ENCODE results near the gene TBC1D22A. TPM values are rescaled to one million over a fixed set of nuclear protein-coding genes. Genes with fewer than 3 reads are reported as not detected.

Gene TBC1D22A
- total and polyA plus RNA-seq, 10 of the 15 experiments (the other 5 are each of a cell fraction or from before 2014, with no cell fraction given) = 0.63 to 44.7 (median 27.4) TPM

DNA sequence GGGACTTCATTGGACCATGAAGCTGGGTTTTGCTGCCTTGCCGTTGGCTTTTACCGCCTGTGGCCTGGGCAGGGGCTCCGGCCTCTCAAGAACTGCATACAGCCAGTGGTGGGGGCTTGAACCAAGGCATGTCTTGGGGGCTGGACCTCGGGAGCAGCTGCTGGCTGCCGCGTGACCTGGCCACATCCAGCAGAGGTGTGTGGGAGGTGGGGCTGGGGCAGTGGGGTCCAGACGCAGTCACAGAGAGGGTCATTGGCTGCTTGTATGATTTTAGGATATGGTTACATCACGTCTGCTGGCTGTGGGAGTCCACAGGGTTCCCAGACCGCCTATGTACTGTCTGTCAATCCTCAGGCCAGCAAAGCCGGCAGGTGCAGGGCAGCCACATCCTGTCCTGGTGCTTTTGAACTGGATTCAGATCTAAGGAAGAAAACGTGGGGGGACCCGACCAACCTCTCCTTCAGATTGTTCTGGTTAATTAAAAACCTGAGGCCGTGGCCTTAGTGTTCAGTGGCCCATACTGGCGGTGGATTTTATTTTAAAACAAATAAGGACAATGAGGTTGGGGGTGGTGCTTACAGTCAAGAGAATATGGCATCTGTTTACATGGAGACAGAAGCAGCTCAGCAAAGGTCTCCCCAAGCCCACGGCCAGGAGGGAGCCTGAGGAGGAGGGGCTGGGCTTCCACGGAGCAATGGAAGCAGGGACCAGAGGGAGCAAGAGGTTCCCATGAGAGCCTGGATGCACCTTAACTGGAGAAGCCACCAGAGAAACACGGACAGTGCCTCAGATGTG is 426.0 kb downstream of the TBC1D22A start:
- ChIA-PET SMC1A (ENCODE audit: uncharacterized antibody, unreplicated experiment) (no interaction called here), RAD21 (ENCODE audit: unreplicated experiment) (no interaction called here), CTCF (no interaction called here), POLR2A (no interaction called here)
- in situ Hi-C loops (cut with MboI) = no loop called here
- Histone ChIP-seq H3K27me3 (replicated peaks in 1 of 2; ENCODE audit: control insufficient read depth in 2 of 2, insufficient read depth in 2 of 2, low read length in 1 of 2) (no peaks in the 10 kb centered on the region), H4K20me1 (ENCODE audit: control insufficient read depth, insufficient read depth) (no peaks in the 10 kb centered on the region), H3K4me2 (ENCODE audit: control insufficient read depth, insufficient read depth) (no peak overlapping the region), H3K36me3 (ENCODE audit: control insufficient read depth in 2 of 2, insufficient read depth in 2 of 2, low read length in 1 of 2) (no peaks in the 10 kb centered on the region), H3K27ac (ENCODE audit: control insufficient read depth, insufficient read depth) (no peak overlapping the region), H3K79me2 (ENCODE audit: control insufficient read depth, insufficient read depth, low read length) (no peaks in the 10 kb centered on the region), H2AFZ (ENCODE audit: control insufficient read depth, low read depth, low read length) (no peak overlapping the region), H3K4me1 (ENCODE audit: control insufficient read depth, insufficient read depth, low read length) (no peaks in the 10 kb centered on the region), H3K9me3 (replicated peaks; ENCODE audit: control insufficient read depth, insufficient read depth, low read length) (no peaks in the 10 kb centered on the region), H3K9ac (ENCODE audit: control insufficient read depth, insufficient read depth, low read length) (no peak overlapping the region), H3K4me3 (no peak overlapping the region)
- TF ChIP-seq RAD21 (IDR thresholded peaks at IDR 0.05; ENCODE audit: insufficient read depth, low read depth, low read length) (no peak), RAD51 (IDR thresholded peaks at IDR 0.05) (no peak), RBBP5 (conservative IDR thresholded peaks at IDR 0.05) (no peak)
- DNase-seq (ENCODE audit: low read depth, low spot score) (no peak), FAIRE-seq (no peak), ATAC-seq (no peak)
- 50% methylated on average over 17 of the region's 17 CpGs for WGBS (ENCODE audit: insufficient coverage, insufficient replicate concordance, low lambda C conversion rate, missing lambda C conversion rate)
- intact Hi-C loops (cut with micrococcal nuclease; ENCODE audit: unreplicated experiment) = no loop called here
- BruUV-seq (replicated peaks) = no TSS peak

DNA sequence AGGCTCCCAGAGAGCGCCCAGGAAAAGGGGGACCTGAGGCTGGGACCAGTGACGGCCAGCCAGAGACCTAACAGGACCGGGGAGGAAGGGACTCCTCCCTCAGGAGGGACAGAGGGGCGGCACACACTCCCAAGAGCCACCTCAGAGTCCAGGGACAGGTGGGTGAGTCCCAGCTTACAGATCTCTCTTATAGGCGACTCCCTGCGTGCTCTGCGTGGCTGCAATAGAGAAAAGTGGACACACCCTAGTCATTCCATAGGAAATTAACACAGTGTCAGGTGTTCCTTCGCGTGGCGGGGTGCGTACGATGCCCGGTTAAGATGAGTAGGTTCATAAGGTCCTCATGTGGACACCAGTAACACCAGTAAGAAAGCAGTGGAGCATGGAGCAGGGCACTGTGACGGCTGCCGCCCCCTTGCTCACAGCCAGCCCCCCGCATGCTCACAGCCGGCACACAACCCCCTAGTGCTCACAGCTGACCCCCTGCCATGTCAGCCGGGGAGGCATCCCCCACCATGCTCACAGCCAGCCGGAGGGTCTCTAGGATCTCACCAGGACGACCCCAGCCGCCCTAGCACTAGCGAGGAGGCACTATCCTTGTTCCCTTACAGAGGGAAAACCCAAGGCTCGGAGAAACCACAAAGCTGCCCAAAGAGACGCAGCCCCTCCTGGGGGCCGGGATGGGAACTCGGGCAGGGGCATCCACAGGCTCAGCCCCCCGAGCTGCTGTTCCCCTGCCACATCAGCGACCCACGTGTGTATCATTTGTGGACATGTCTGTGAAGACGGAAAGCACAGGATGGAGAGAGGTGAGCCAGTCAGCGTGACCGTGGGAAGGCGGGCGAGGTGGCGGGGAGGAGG is 426.8 kb downstream of the TBC1D22A start:
- Histone ChIP-seq H3K4me3 (no peak overlapping the region), H3K79me2 (ENCODE audit: control insufficient read depth, insufficient read depth, low read length) (no peaks in the 10 kb centered on the region), H4K20me1 (ENCODE audit: control insufficient read depth, insufficient read depth) (no peaks in the 10 kb centered on the region), H3K27ac (ENCODE audit: control insufficient read depth, insufficient read depth) (no peak overlapping the region), H3K4me1 (ENCODE audit: control insufficient read depth, insufficient read depth, low read length) (no peaks in the 10 kb centered on the region), H3K4me2 (ENCODE audit: control insufficient read depth, insufficient read depth) (no peak overlapping the region), H3K36me3 (ENCODE audit: control insufficient read depth in 2 of 2, insufficient read depth in 2 of 2, low read length in 1 of 2) (no peaks in the 10 kb centered on the region), H2AFZ (ENCODE audit: control insufficient read depth, low read depth, low read length) (no peak overlapping the region), H3K9ac (ENCODE audit: control insufficient read depth, insufficient read depth, low read length) (no peak overlapping the region), H3K27me3 (replicated peaks in 1 of 2; ENCODE audit: control insufficient read depth in 2 of 2, insufficient read depth in 2 of 2, low read length in 1 of 2) (no peaks in the 10 kb centered on the region), H3K9me3 (replicated peaks; ENCODE audit: control insufficient read depth, insufficient read depth, low read length) (no peaks in the 10 kb centered on the region)
- ATAC-seq = no peak
- POLR2A ChIA-PET = no interaction called here
- intact Hi-C loops (cut with micrococcal nuclease; ENCODE audit: unreplicated experiment) (no loop called here), in situ Hi-C loops (cut with MboI) (no loop called here)
- no TSS peak for BruUV-seq (replicated peaks)
- FAIRE-seq = no peak
- RAD21 ChIA-PET (ENCODE audit: unreplicated experiment) = no interaction called here
- CTCF ChIA-PET = no interaction called here
- TF ChIP-seq, protein P1, sequence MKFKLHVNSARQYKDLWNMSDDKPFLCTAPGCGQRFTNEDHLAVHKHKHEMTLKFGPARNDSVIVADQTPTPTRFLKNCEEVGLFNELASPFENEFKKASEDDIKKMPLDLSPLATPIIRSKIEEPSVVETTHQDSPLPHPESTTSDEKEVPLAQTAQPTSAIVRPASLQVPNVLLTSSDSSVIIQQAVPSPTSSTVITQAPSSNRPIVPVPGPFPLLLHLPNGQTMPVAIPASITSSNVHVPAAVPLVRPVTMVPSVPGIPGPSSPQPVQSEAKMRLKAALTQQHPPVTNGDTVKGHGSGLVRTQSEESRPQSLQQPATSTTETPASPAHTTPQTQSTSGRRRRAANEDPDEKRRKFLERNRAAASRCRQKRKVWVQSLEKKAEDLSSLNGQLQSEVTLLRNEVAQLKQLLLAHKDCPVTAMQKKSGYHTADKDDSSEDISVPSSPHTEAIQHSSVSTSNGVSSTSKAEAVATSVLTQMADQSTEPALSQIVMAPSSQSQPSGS (IDR thresholded peaks at IDR 0.05; ENCODE audit: low read length) = no peak
- TF ChIP-seq ETV6 (conservative IDR thresholded peaks at IDR 0.05 in 1 of 2, IDR thresholded peaks at IDR 0.05 in 1 of 2; ENCODE audit: borderline replicate concordance in 1 of 2, low read depth in 1 of 2) (no peak), POLR2A (IDR thresholded peaks at IDR 0.05; ENCODE audit: low read depth, low read length) (0 out of 2 replicates have a peak, but pooled peaks have one; percentile 23)
- SMC1A ChIA-PET (ENCODE audit: uncharacterized antibody, unreplicated experiment) = no interaction called here
- WGBS (ENCODE audit: insufficient coverage, insufficient replicate concordance, low lambda C conversion rate, missing lambda C conversion rate) = 77% methylated on average over 32 of the region's 35 CpGs
- no peak for DNase-seq (ENCODE audit: low read depth, low spot score)

All from GM12878 (cell line).